Esophagus squamous epithelium (tissue), 5 donors: ENCODE measurements around the gene UNC13D. TPM values are rescaled to one million over a fixed set of nuclear protein-coding genes. Genes with fewer than 3 reads are reported as not detected.
A peak's percentile ranks its signal among the peaks of the same experiment; 100 is the strongest.

Experiments
- DNase-seq: peaks from one replicate; lab custom pipeline; 2025; lab: John Stamatoyannopoulos, UW
- H3K27ac ChIP-seq, 4 donors: fragments of 200-600 bp; sonication (generic); one replicate each; pipeline ENCODE4 v1.5.1; 2016 to 2019; ENCODE audit warnings: mild to moderate bottlenecking in 1 of 4
- H3K27me3 ChIP-seq, 4 donors: fragments of 200-600 bp; sonication (generic); 1 replicate in 3 of 4; 2 replicates in 1 of 4; pipeline versions ENCODE4 v1.5.1 to v1.6.0; 2017 to 2021; ENCODE audit warnings: antibody characterized with exemption in 1 of 4
- H3K36me3 ChIP-seq, 3 donors: fragments of 200-600 bp; sonication (generic); one replicate each; pipeline ENCODE4 v1.5.1; 2016 to 2019
- H3K4me1 ChIP-seq, 3 donors: fragments of 200-600 bp; sonication (generic); one replicate each; pipeline ENCODE4 v1.5.1; 2017 to 2019
- H3K4me3 ChIP-seq, 4 donors: fragments of 200-600 bp; sonication (generic); 1 replicate in 3 of 4; 2 replicates in 1 of 4; pipeline ENCODE4 v1.5.1; 2016 to 2019; ENCODE audit warnings: mild to moderate bottlenecking in 2 of 4, moderate library complexity in 1 of 4
- H3K9me3 ChIP-seq, 3 donors: fragments of 200-600 bp; sonication (generic); one replicate each; pipeline ENCODE4 v1.5.1; 2016 to 2019
- CTCF ChIP-seq, 6 experiments: fragments of 450-650 bp in 4 of 6; fragments of 200-600 bp in 2 of 6; sonication (generic) in 2 of 6; IDR thresholded peaks; one replicate each; pipeline ENCODE4 v1.5.1; 2016 to 2019; ENCODE audit warnings: antibody characterized with exemption in 6 of 6, mild to moderate bottlenecking in 4 of 6, moderate library complexity in 4 of 6
- POLR2A ChIP-seq, 4 donors: fragments of 450-650 bp; IDR thresholded peaks; one replicate each; pipeline ENCODE4 v1.6.1; 2017; ENCODE audit warnings: antibody characterized with exemption in 4 of 4, mild to moderate bottlenecking in 4 of 4, moderate library complexity in 3 of 4
- WGBS, 2 donors: methylation state at CpG; one replicate each; pipeline ENCODE4 v1.1.5; 2018; 5-methylcytosine and 5-hydroxymethylcytosine counted together
- intact Hi-C: fragments of 100-400 bp; cut with DNase I; formaldehyde crosslinking; loops from one replicate; pipeline ENCODE4 v1.15.0; 2022
- total RNA-seq, 4 donors: library from RNA; depleted of rRNA; stranded (reverse); fragments of >200 nt; gene quantifications; one replicate each; pipeline ENCODE4 v1.1.0, GENCODE V29; 2016
- donor health status: DM: yes; HTN: yes; CAD: no.

The UNC13D gene
- total RNA-seq, 4 donors from 2014 or later, result 16.5 to 21.5 (median 16.9) TPM

- Histone ChIP-seq H3K4me3 (no peak overlapping the region), H3K9me3 (no peaks in the 10 kb centered on the region), H3K4me1 (peaks cover 13 to 50% (median 16%) of the 10 kb centered on the region in 3 donors), H3K27me3 (no peaks in the 10 kb centered on the region), H3K27ac (peak overlapping the region in 1 of 4 donors; percentile 41), H3K36me3 (peaks cover 27 to 91% (median 27%) of the 10 kb centered on the region in 3 donors)
- TF ChIP-seq CTCF (IDR thresholded peaks at IDR 0.05), result no peak
- TF ChIP-seq POLR2A (IDR thresholded peaks at IDR 0.05), result no peak
- no peak for DNase-seq
- no CpG with 5 or more reads among the region's 2 CpGs for WGBS, 2 donors
- intact Hi-C loops, result loop anchor here (5.0 kb wide), 1 partner anchor 52 kb away; no protein-coding TSS in a partner anchor
These were observed 19.5 kb downstream of the UNC13D start for GRCh38 chr17:75824666-75825065.

GRCh38 chr17:75824050-75824552 is 20.1 kb downstream of the UNC13D start:
- TF ChIP-seq CTCF (IDR thresholded peaks at IDR 0.05) (no peak), POLR2A (IDR thresholded peaks at IDR 0.05) (no peak)
- intact Hi-C loops, result loop anchor here (5.0 kb wide), 1 partner anchor 52 kb away; no protein-coding TSS in a partner anchor
- Histone ChIP-seq H3K4me3 (no peak overlapping the region), H3K36me3 (peaks cover 33 to 92% (median 33%) of the 10 kb centered on the region in 3 donors), H3K27ac (no peak overlapping the region), H3K4me1 (peaks cover 13 to 50% (median 16%) of the 10 kb centered on the region in 3 donors), H3K9me3 (no peaks in the 10 kb centered on the region), H3K27me3 (no peaks in the 10 kb centered on the region)
- no peak for DNase-seq
- 92 to 100% methylated on average over 1 to 9 of the region's 13 CpGs for WGBS, 2 donors

GRCh38 chr17:75823257-75824041 is 20.8 kb downstream of the UNC13D start:
- intact Hi-C loops, result loop anchor here (5.0 kb wide), 1 partner anchor 51 kb away; no protein-coding TSS in a partner anchor
- Histone ChIP-seq H3K4me1 (peaks cover 13 to 45% (median 16%) of the 10 kb centered on the region in 3 donors), H3K27me3 (no peaks in the 10 kb centered on the region), H3K27ac (no peak overlapping the region), H3K9me3 (no peaks in the 10 kb centered on the region), H3K4me3 (no peak overlapping the region), H3K36me3 (peaks cover 39 to 92% (median 40%) of the 10 kb centered on the region in 3 donors)
- 87 to 94% methylated on average over 9 to 17 of the region's 28 CpGs for WGBS, 2 donors
- no peak for DNase-seq
- TF ChIP-seq CTCF (IDR thresholded peaks at IDR 0.05), result no peak
- TF ChIP-seq POLR2A (IDR thresholded peaks at IDR 0.05), result no peak

- H3K9me3 ChIP-seq, result no peaks in the 10 kb centered on the region
- peaks cover 10 to 39% (median 11%) of the 10 kb centered on the region in 3 donors for H3K4me1 ChIP-seq
- intact Hi-C loops, result loop anchor here (5.0 kb wide), 1 partner anchor 50 kb away; no protein-coding TSS in a partner anchor
- TF ChIP-seq CTCF (IDR thresholded peaks at IDR 0.05), result no peak
- no peak for TF ChIP-seq POLR2A (IDR thresholded peaks at IDR 0.05)
- H3K4me3 ChIP-seq, result no peak overlapping the region
- no peak for DNase-seq
- peaks cover 44 to 92% (median 45%) of the 10 kb centered on the region in 3 donors for H3K36me3 ChIP-seq
- no peak overlapping the region for H3K27ac ChIP-seq
- 66% methylated on average over 2 of the region's 3 CpGs; no CpG with 5 or more reads in 1 of the 2 donors for WGBS, 2 donors
- H3K27me3 ChIP-seq, result no peaks in the 10 kb centered on the region
These were observed 21.4 kb downstream of the UNC13D start for GRCh38 chr17:75822800-75823166.
